Neural cell (in vitro differentiated cells): ENCODE results near the gene TNK2. TPM values are rescaled to one million over a fixed set of nuclear protein-coding genes. Genes with fewer than 3 reads are reported as not detected.

Experiments used
- H2AFZ ChIP-seq: fragments of 200-600, 300-800 bp; sonication (generic), shearing (Covaris generic); 2 replicates; pipeline ENCODE4 v1.6.0; 2014; ENCODE audit warnings: low read depth, mild to moderate bottlenecking, antibody characterized with exemption, low read length, moderate library complexity
- H3F3A ChIP-seq: fragments of 200-600 bp; shearing (Covaris generic); 2 replicates; pipeline ENCODE4 v1.6.1; 2016; ENCODE audit warnings: mild to moderate bottlenecking, moderate library complexity, mixed read lengths, antibody characterized with exemption, low read length; ENCODE audit not compliant: insufficient read depth, poor library complexity, severe bottlenecking
- H3K27ac ChIP-seq: fragments of 200-600, 300-800 bp; sonication (generic), shearing (Covaris generic); 2 replicates; pipeline ENCODE4 v1.5.1; 2014; ENCODE audit warnings: mild to moderate bottlenecking, low read length, moderate library complexity
- H3K27me3 ChIP-seq: fragments of 300-800, 200-600 bp; sonication (generic), shearing (Covaris generic); 2 replicates; pipeline ENCODE4 v1.6.0; 2014; ENCODE audit warnings: mild to moderate bottlenecking, low read depth, low read length, moderate library complexity; ENCODE audit not compliant: insufficient read depth
- H3K36me3 ChIP-seq: fragments of 300-800, 200-600 bp; sonication (generic), shearing (Covaris generic); 2 replicates; pipeline ENCODE4 v1.5.1; 2014; ENCODE audit warnings: mild to moderate bottlenecking, antibody characterized with exemption, low read length, moderate library complexity; ENCODE audit not compliant: insufficient read depth
- H3K4me2 ChIP-seq: fragments of 300-800, 200-600 bp; sonication (generic), shearing (Covaris generic); 2 replicates; pipeline ENCODE4 v1.6.0; 2014; ENCODE audit warnings: mild to moderate bottlenecking, low read length
- H3K4me3 ChIP-seq: fragments of 300-800, 200-600 bp; sonication (generic), shearing (Covaris generic); 2 replicates; pipeline ENCODE4 v1.5.1; 2014; ENCODE audit warnings: mild to moderate bottlenecking, low read length, moderate library complexity
- H3K79me2 ChIP-seq: fragments of 200-600 bp; shearing (Covaris generic); replicated peaks from 2 replicates; pipeline ENCODE4 v1.6.0; 2014; ENCODE audit warnings: mild to moderate bottlenecking, low read length, moderate library complexity; ENCODE audit not compliant: insufficient read depth
- H3K9ac ChIP-seq: fragments of 300-800, 200-600 bp; sonication (generic), shearing (Covaris generic); 2 replicates; pipeline ENCODE4 v1.6.1; 2016; ENCODE audit warnings: mild to moderate bottlenecking, low read length, mixed read lengths
- H3K9me2 ChIP-seq: fragments of 200-600 bp; shearing (Covaris generic); 2 replicates; pipeline ENCODE4 v1.6.1; 2016; ENCODE audit warnings: mild to moderate bottlenecking, low read length, mixed read lengths; ENCODE audit not compliant: insufficient read depth
- H3K9me3 ChIP-seq: fragments of 200-600, 300-800 bp; sonication (generic), shearing (Covaris generic); 2 replicates; pipeline ENCODE4 v1.6.1; 2016; ENCODE audit warnings: mild to moderate bottlenecking, mixed run types, low read length, moderate library complexity, mixed read lengths
- H4K20me1 ChIP-seq: fragments of 200-600 bp; shearing (Covaris generic); 2 replicates; pipeline ENCODE4 v1.6.1; 2016; ENCODE audit warnings: mild to moderate bottlenecking, mixed run types; ENCODE audit not compliant: insufficient read depth
- EP300 ChIP-seq: fragments of 450-650 bp; conservative IDR thresholded peaks from 2 replicates; pipeline ENCODE4 v1.6.1; 2014; ENCODE audit warnings: antibody characterized with exemption, mild to moderate bottlenecking, moderate library complexity; ENCODE audit not compliant: poor library complexity, severe bottlenecking
- EZH2 ChIP-seq: fragments of 200-600, 300-800 bp; shearing (Covaris generic), sonication (generic); IDR thresholded peaks from 2 replicates; pipeline ENCODE4 v1.6.1; 2014; ENCODE audit warnings: antibody characterized with exemption, low read length, borderline replicate concordance, mild to moderate bottlenecking; ENCODE audit not compliant: insufficient read depth, poor library complexity, severe bottlenecking
- MXI1 ChIP-seq: fragments of 450-650 bp; conservative IDR thresholded peaks from 2 replicates; pipeline ENCODE4 v1.6.1; 2014; ENCODE audit warnings: antibody characterized with exemption, mild to moderate bottlenecking; ENCODE audit not compliant: poor library complexity, severe bottlenecking
- POLR2AphosphoS5 ChIP-seq: IDR thresholded peaks from 2 replicates; pipeline ENCODE4 v1.6.1; 2012
- RAD21 ChIP-seq: fragments of 450-650 bp; conservative IDR thresholded peaks from 2 replicates; pipeline ENCODE4 v1.6.1; 2014; ENCODE audit warnings: antibody characterized with exemption, mild to moderate bottlenecking, moderate library complexity
- REST ChIP-seq: IDR thresholded peaks from 2 replicates; pipeline ENCODE4 v1.6.1; 2012; ENCODE audit warnings: borderline replicate concordance
- SMC3 ChIP-seq: fragments of 450-650 bp; conservative IDR thresholded peaks from 2 replicates; pipeline ENCODE4 v1.6.1; 2014; ENCODE audit warnings: antibody characterized with exemption, mild to moderate bottlenecking, moderate library complexity; ENCODE audit not compliant: poor library complexity
- TAF1 ChIP-seq: IDR thresholded peaks from 2 replicates; pipeline ENCODE4 v1.6.1; 2012; ENCODE audit warnings: low read depth
- polyA plus RNA-seq: library from polyadenylated mRNA; depleted of rRNA; stranded (reverse); fragments of >200 nt; gene quantifications from 2 replicates; pipeline ENCODE4 v1.2.3, GENCODE V29; 2014
- TF ChIP-seq, protein P1 (sequence below): fragments of 450-650 bp; IDR thresholded peaks from 2 replicates; pipeline ENCODE4 v1.5.1; 2014; ENCODE audit warnings: antibody characterized with exemption, mild to moderate bottlenecking, moderate library complexity; ENCODE audit not compliant: poor library complexity, severe bottlenecking

TNK2 gene
- polyA plus RNA-seq, 1 donor from 2014 or later: 16.3 TPM

GRCh38 chr3:195868336-195868865 lies 40.0 kb downstream of the TNK2 start:
- TF ChIP-seq, protein P1, sequence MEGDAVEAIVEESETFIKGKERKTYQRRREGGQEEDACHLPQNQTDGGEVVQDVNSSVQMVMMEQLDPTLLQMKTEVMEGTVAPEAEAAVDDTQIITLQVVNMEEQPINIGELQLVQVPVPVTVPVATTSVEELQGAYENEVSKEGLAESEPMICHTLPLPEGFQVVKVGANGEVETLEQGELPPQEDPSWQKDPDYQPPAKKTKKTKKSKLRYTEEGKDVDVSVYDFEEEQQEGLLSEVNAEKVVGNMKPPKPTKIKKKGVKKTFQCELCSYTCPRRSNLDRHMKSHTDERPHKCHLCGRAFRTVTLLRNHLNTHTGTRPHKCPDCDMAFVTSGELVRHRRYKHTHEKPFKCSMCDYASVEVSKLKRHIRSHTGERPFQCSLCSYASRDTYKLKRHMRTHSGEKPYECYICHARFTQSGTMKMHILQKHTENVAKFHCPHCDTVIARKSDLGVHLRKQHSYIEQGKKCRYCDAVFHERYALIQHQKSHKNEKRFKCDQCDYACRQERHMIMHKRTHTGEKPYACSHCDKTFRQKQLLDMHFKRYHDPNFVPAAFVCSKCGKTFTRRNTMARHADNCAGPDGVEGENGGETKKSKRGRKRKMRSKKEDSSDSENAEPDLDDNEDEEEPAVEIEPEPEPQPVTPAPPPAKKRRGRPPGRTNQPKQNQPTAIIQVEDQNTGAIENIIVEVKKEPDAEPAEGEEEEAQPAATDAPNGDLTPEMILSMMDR: no peak
- TF ChIP-seq SMC3 (no peak), REST (no peak), EZH2 (no peak), MXI1 (no peak), RAD21 (no peak), POLR2AphosphoS5 (no peak), TAF1 (no peak), EP300 (no peak)
- Histone ChIP-seq H3K9ac (no peak overlapping the region), H4K20me1 (no peaks in the 10 kb centered on the region), H3K79me2 (no peaks in the 10 kb centered on the region), H3K9me2 (no peaks in the 10 kb centered on the region), H3K27me3 (no peaks in the 10 kb centered on the region), H3K36me3 (peaks cover 6% of the 10 kb centered on the region), H3K27ac (no peak overlapping the region), H3K4me2 (no peak overlapping the region), H3F3A (no peaks in the 10 kb centered on the region), H2AFZ (no peak overlapping the region), H3K4me3 (no peak overlapping the region), H3K9me3 (peaks cover 5% of the 10 kb centered on the region)

DNA sequence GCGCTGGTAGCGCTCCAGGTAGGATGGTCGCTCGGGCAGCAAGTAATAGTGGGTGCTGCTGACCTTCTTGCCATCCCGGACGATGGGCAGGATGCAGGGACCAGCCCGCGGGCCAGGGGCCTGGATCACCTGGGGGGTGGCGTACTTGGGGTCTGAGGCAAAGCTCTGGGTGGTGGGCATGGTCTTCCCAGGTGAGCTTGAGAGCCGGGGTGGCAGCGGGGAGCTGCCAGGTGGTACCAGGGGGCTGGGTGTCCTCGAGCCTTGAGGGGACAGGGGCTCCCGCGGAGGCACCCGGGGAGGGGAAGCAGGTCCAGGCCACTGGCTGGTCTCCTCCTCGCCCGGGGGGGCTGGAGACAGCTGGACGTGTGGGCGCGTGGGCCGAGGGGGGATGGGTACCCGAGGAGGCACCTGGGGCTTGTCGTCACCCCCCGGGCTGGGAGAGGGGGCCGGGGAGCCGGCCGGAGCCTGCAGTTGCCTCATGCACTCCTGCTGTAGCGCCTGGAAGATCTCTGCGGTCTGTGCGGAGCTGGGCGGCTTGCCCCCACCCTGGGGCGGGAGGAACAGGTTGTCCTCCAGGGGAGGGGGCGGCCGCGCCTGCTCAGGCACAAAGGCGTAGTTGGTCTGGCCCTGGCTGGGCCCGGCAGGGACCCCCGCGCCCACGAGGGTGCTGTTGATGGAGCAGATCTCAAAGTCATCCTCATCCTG lies 40.6 kb downstream of the TNK2 start:
- Histone ChIP-seq H3K27ac (no peak overlapping the region), H3K27me3 (no peaks in the 10 kb centered on the region), H3K36me3 (peaks cover 10% of the 10 kb centered on the region), H3K4me2 (no peak overlapping the region), H3K9ac (no peak overlapping the region), H3K9me3 (peaks cover 5% of the 10 kb centered on the region), H3K4me3 (no peak overlapping the region), H3F3A (no peaks in the 10 kb centered on the region), H3K9me2 (no peaks in the 10 kb centered on the region), H3K79me2 (no peaks in the 10 kb centered on the region), H2AFZ (no peak overlapping the region), H4K20me1 (no peaks in the 10 kb centered on the region)
- TF ChIP-seq TAF1 (no peak), EP300 (no peak), MXI1 (no peak)
- TF ChIP-seq, protein P1: no peak
